ENCODE data around the gene POM121. TPM values are rescaled to one million over a fixed set of nuclear protein-coding genes. Genes with fewer than 3 reads are reported as not detected.
"Not testable (repeated sequence)": the region's sequence is repeated elsewhere in the genome, so short reads cannot be mapped to it uniquely, and the experiment has no call there.

The POM121 gene
- total RNA-seq, 1 donor from 2014 or later = 3.8 TPM

GRCh38 chr7:72995484-72995883 lies 70.6 kb downstream of the POM121 start:
- DNase-seq (ENCODE audit: low read depth in 2 of 2) = not testable (repeated sequence)

GRCh38 chr7:72997447-72997846 lies 72.6 kb downstream of the POM121 start:
- not testable (repeated sequence) for DNase-seq (ENCODE audit: low read depth in 2 of 2)

- not testable (repeated sequence) for DNase-seq (ENCODE audit: low read depth in 2 of 2)
These were observed 73.1 kb downstream of the POM121 start for GRCh38 chr7:72997887-72998468.

Other genes with a start within 250 kb of the POM121 start
- gene TYW1B, start 96.9 kb upstream of the POM121 start, total RNA-seq = 0.87 and 5.4 TPM in 2 replicates
- gene TRIM74, start 44.4 kb downstream of the POM121 start, total RNA-seq = under 0.01 TPM in 1 of 2 replicates, not detected in the other
- not detected in 2 replicates for gene SPDYE8, start 104.7 kb downstream of the POM121 start, total RNA-seq
- gene SPDYE11, start 132.8 kb downstream of the POM121 start, total RNA-seq = not detected in 2 replicates
- gene SPDYE9, start 160.9 kb downstream of the POM121 start, total RNA-seq = not detected in 2 replicates

All from lung microvascular endothelial cell (primary cell).